ENCODE measurements around the gene ADAM10. TPM values are rescaled to one million over a fixed set of nuclear protein-coding genes. Genes with fewer than 3 reads are reported as not detected.

The ADAM10 gene
- total RNA-seq, 1 experiment from 2014 or later = 159 TPM

- H3K4me1 Mint-ChIP-seq = peaks cover 20 to 23% of the 10 kb centered on the region in 2 experiments
- Histone ChIP-seq H3K14ac (ENCODE audit: insufficient read depth, low read length) (no peak overlapping the region), H2BK120ac (ENCODE audit: low read depth, low read length, poor library complexity, severe bottlenecking) (no peak overlapping the region), H3T11ph (ENCODE audit: low read length) (no peak overlapping the region), H3K79me2 (ENCODE audit: insufficient read depth, low read length) (peaks cover 3% of the 10 kb centered on the region; the same call in 1 of the 2 replicates), H4K91ac (ENCODE audit: insufficient read length, low read depth, low read length) (no peak overlapping the region), H4K8ac (replicated peaks; ENCODE audit: insufficient read length, low read depth, low read length) (no peak overlapping the region), H3K4me1 (ENCODE audit: insufficient read depth, low read length) (no peaks in the 10 kb centered on the region; the same call in 1 of the 2 replicates), H2BK5ac (ENCODE audit: insufficient read length, low read length) (no peak overlapping the region), H2AK5ac (ENCODE audit: insufficient read length, low read length) (no peak overlapping the region), H3K23ac (ENCODE audit: insufficient read length, low read depth, low read length) (no peak overlapping the region), H2BK15ac (ENCODE audit: low read depth, low read length) (no peak overlapping the region), H3K4ac (ENCODE audit: low read depth, low read length) (no peak overlapping the region), H3K9me3 (ENCODE audit: control insufficient read depth, low read depth, low read length) (no peaks in the 10 kb centered on the region), H3K27ac (ENCODE audit: insufficient read length, low read depth, low read length) (no peak overlapping the region), H3K18ac (ENCODE audit: insufficient read length, low read depth, low read length) (no peak overlapping the region), H3K56ac (ENCODE audit: insufficient read length, low read depth, low read length) (no peak overlapping the region), H4K5ac (ENCODE audit: insufficient read length, low read depth, low read length) (no peak overlapping the region), H3K9ac (ENCODE audit: extremely low read depth, insufficient read length, low read length) (no peak overlapping the region), H3K4me2 (ENCODE audit: insufficient read depth, insufficient read length, low read length) (no peak overlapping the region), H3K79me1 (ENCODE audit: insufficient read depth, low read depth, low read length, poor library complexity, severe bottlenecking) (peaks cover 3% of the 10 kb centered on the region), H3K23me2 (ENCODE audit: insufficient read length, low read depth, low read length, poor library complexity, severe bottlenecking) (no peaks in the 10 kb centered on the region), H2BK12ac (ENCODE audit: insufficient read length, low read depth, low read length) (no peak overlapping the region), H3K27me3 (ENCODE audit: insufficient read depth, low read length) (no peaks in the 10 kb centered on the region), H4K20me1 (ENCODE audit: control insufficient read depth, insufficient read depth, insufficient read length) (no peaks in the 10 kb centered on the region), H2BK20ac (ENCODE audit: low read depth, low read length, poor library complexity, severe bottlenecking) (no peak overlapping the region), H2AFZ (ENCODE audit: low read length) (no peak overlapping the region)
- H3K9me3 Mint-ChIP-seq = no peaks in the 10 kb centered on the region
- no peak for DNase-seq
- no peak overlapping the region for H3K4me3 Mint-ChIP-seq
- WGBS (ENCODE audit: extremely low coverage, insufficient read length, low lambda C conversion rate) = no CpG with 5 or more reads among the region's 3 CpGs
- H3K27ac Mint-ChIP-seq = peak overlapping the region; percentile 30 to 81 (median 62); a peak in 5 of 7 replicates
- peaks cover 0 to 10% (median 0%) of the 10 kb centered on the region in 3 experiments; a peak in 2 of 7 replicates for H3K36me3 Mint-ChIP-seq (ENCODE audit: insufficient read depth in 1 of 3, low read depth in 3 of 3)
- H3K27me3 Mint-ChIP-seq (ENCODE audit: low read depth) = no peaks in the 10 kb centered on the region
- TF ChIP-seq, protein P1, sequence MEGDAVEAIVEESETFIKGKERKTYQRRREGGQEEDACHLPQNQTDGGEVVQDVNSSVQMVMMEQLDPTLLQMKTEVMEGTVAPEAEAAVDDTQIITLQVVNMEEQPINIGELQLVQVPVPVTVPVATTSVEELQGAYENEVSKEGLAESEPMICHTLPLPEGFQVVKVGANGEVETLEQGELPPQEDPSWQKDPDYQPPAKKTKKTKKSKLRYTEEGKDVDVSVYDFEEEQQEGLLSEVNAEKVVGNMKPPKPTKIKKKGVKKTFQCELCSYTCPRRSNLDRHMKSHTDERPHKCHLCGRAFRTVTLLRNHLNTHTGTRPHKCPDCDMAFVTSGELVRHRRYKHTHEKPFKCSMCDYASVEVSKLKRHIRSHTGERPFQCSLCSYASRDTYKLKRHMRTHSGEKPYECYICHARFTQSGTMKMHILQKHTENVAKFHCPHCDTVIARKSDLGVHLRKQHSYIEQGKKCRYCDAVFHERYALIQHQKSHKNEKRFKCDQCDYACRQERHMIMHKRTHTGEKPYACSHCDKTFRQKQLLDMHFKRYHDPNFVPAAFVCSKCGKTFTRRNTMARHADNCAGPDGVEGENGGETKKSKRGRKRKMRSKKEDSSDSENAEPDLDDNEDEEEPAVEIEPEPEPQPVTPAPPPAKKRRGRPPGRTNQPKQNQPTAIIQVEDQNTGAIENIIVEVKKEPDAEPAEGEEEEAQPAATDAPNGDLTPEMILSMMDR (conservative IDR thresholded peaks at IDR 0.05) = no peak
Measured at GRCh38 chr15:58684036-58684710, 65.3 kb downstream of the ADAM10 start.

Measured in H9 (cell line).